HepG2 (cell line): ENCODE results near the gene WIF1. TPM values are rescaled to one million over a fixed set of nuclear protein-coding genes. Genes with fewer than 3 reads are reported as not detected.

Experiments
- ATAC-seq: fragments of 200-7000 bp; cut with Tn5 transposase; 3 replicates; pipeline ENCODE4 v1.9.1; 2020; ENCODE audit warnings: mild to moderate bottlenecking, moderate library complexity
- BruUV-seq: library from RNA; stranded (reverse); fragments of 400-500 nt; replicated peaks from 2 replicates; lab custom pipeline; 2021; lab: Mats Ljungman, UMichigan
- CTCF ChIA-PET: fragments of 300-600 bp; formaldehyde crosslinking; extraction: SDS; loops from one replicate; lab custom pipeline; 2021; ENCODE audit warnings: low total read pairs, inconsistent platforms, low intra/inter-chr PET ratio; lab: Yijun Ruan, JAX
- POLR2A ChIA-PET: fragments of 350-600 bp; sonication (Branson Sonifier 250); formaldehyde crosslinking; loops from one replicate; lab custom pipeline; 2020; ENCODE audit warnings: antibody characterized with exemption, inconsistent platforms; lab: Yijun Ruan, JAX
- DNase-seq: peaks from one replicate; pipeline ENCODE4 v3.0.0-alpha.2; 2015; ENCODE audit warnings: low spot score
- FAIRE-seq: peaks from 3 replicates; lab custom pipeline; 2011; peaks lifted over from hg19 to GRCh38; lab: Jason Lieb, UNC
- H2AFZ ChIP-seq: one replicate; pipeline ENCODE4 v1.6.1; 2011; ENCODE audit warnings: low read length, inconsistent platforms
- H3K27ac ChIP-seq: fragments of 300-600 bp; 3 replicates; pipeline ENCODE4 v1.8.0; 2011; ENCODE audit warnings: mixed run types, mild to moderate bottlenecking, mixed read lengths, low read length, inconsistent platforms; ENCODE audit not compliant: insufficient read depth; ENCODE audit errors: extremely low read length
- H3K27me3 ChIP-seq, 2 experiments: fragments of 200-600 bp in 1 of 2; 2 replicates in 1 of 2; 3 replicates in 1 of 2; pipeline versions ENCODE4 v1.6.0 to v1.8.0; 2011; ENCODE audit warnings: low read length in 2 of 2, mild to moderate bottlenecking in 2 of 2, moderate library complexity in 2 of 2, inconsistent platforms in 1 of 2; ENCODE audit not compliant: insufficient read depth in 2 of 2, control insufficient read depth in 1 of 2
- H3K36me3 ChIP-seq, 2 experiments: fragments of 200-600 bp in 1 of 2; replicated peaks in 1 of 2; 2 replicates in 1 of 2; 3 replicates in 1 of 2; pipeline versions ENCODE4 v1.5.1 to v1.8.0; 2011; ENCODE audit warnings: low read length in 2 of 2, inconsistent platforms in 1 of 2; ENCODE audit not compliant: insufficient read depth in 2 of 2, control insufficient read depth in 1 of 2
- H3K4me1 ChIP-seq: 2 replicates; pipeline ENCODE4 v1.5.1; 2012; ENCODE audit warnings: low read length, inconsistent platforms; ENCODE audit not compliant: insufficient read depth
- H3K4me2 ChIP-seq: 2 replicates; pipeline ENCODE4 v1.6.0; 2011; ENCODE audit warnings: low read depth, low read length, inconsistent platforms
- H3K4me3 ChIP-seq, 3 experiments: fragments of 200-600 bp in 1 of 3; sonication (generic), shearing (Covaris generic) in 1 of 3; replicated peaks in 1 of 3; 2 replicates each; pipeline ENCODE4 v1.5.1; 2011 to 2016; ENCODE audit warnings: low read length in 3 of 3, inconsistent platforms in 2 of 3, low read depth in 2 of 3, mild to moderate bottlenecking in 2 of 3, control low read depth in 1 of 3, mixed read lengths in 1 of 3; ENCODE audit not compliant: insufficient read depth in 1 of 3
- H3K79me2 ChIP-seq: one replicate; pipeline ENCODE4 v1.6.1; 2011; ENCODE audit warnings: low read length, inconsistent platforms; ENCODE audit not compliant: insufficient read depth
- H3K9ac ChIP-seq: 2 replicates; pipeline ENCODE4 v1.6.0; 2011; ENCODE audit warnings: mild to moderate bottlenecking, low read depth, low read length, inconsistent platforms; ENCODE audit not compliant: insufficient read depth
- H3K9me3 ChIP-seq: 2 replicates; pipeline ENCODE4 v1.5.1; 2012; ENCODE audit warnings: mild to moderate bottlenecking, low read length
- H4K20me1 ChIP-seq: 2 replicates; pipeline ENCODE4 v1.6.0; 2011; ENCODE audit warnings: inconsistent platforms, mild to moderate bottlenecking, low read length, moderate library complexity; ENCODE audit not compliant: insufficient read depth
- FLYWCH1 ChIP-seq: sonication (generic); formaldehyde crosslinking; IDR thresholded peaks from 2 replicates; pipeline ENCODE4 v1.8.1; 2023; ENCODE audit warnings: mild to moderate bottlenecking, missing genetic modification reagents
- MAFF ChIP-seq: IDR thresholded peaks from 2 replicates; pipeline ENCODE4 v1.6.1; 2011; ENCODE audit warnings: low read depth, low read length, improper control_type of control experiment
- MLX ChIP-seq: IDR thresholded peaks from 2 replicates; pipeline ENCODE4 v1.6.1; 2016
- SMARCE1 ChIP-seq: fragments of 450-650 bp; IDR thresholded peaks from 2 replicates; pipeline ENCODE4 v1.6.1; 2017; ENCODE audit warnings: borderline replicate concordance
- ZEB1 ChIP-seq: IDR thresholded peaks from 2 replicates; pipeline ENCODE4 v1.6.1; 2012; ENCODE audit warnings: mild to moderate bottlenecking, low read depth, inconsistent platforms; ENCODE audit not compliant: insufficient replicate concordance
- ZFP82 ChIP-seq: sonication (generic); formaldehyde crosslinking; IDR thresholded peaks from 2 replicates; pipeline ENCODE4 v1.5.1; 2020; ENCODE audit warnings: mild to moderate bottlenecking, missing genetic modification reagents, borderline replicate concordance
- ZNF558 ChIP-seq: sonication (generic); formaldehyde crosslinking; IDR thresholded peaks from 2 replicates; pipeline ENCODE4 v1.9.0; 2022; ENCODE audit warnings: mild to moderate bottlenecking, missing genetic modification reagents, borderline replicate concordance
- ZNF615 ChIP-seq: sonication (generic); formaldehyde crosslinking; IDR thresholded peaks from 2 replicates; pipeline ENCODE4 v1.5.0; 2020; ENCODE audit warnings: mild to moderate bottlenecking, missing genetic modification reagents, borderline replicate concordance
- ZNF644 ChIP-seq: IDR thresholded peaks from 2 replicates; pipeline ENCODE4 v1.6.1; 2016; ENCODE audit warnings: low read depth
- ZNF687 ChIP-seq: sonication (generic); formaldehyde crosslinking; IDR thresholded peaks from 2 replicates; pipeline ENCODE4 v1.5.1; 2020; ENCODE audit warnings: mild to moderate bottlenecking, missing genetic modification reagents, moderate library complexity
- ZNF691 ChIP-seq: sonication (generic); formaldehyde crosslinking; IDR thresholded peaks from 2 replicates; pipeline ENCODE4 v1.4.0; 2020; ENCODE audit warnings: missing genetic modification reagents, low read depth, mild to moderate bottlenecking, borderline replicate concordance
- ZNF737 ChIP-seq: sonication (generic); formaldehyde crosslinking; IDR thresholded peaks from 2 replicates; pipeline ENCODE4 v1.5.0; 2020; ENCODE audit warnings: missing genetic modification reagents, mild to moderate bottlenecking, borderline replicate concordance
- ZNF850 ChIP-seq: sonication (generic); formaldehyde crosslinking; conservative IDR thresholded peaks from 2 replicates; pipeline ENCODE4 v1.9.0; 2021; ENCODE audit warnings: mild to moderate bottlenecking, missing genetic modification reagents
- WGBS: methylation state at CpG from one replicate; pipeline ENCODE4 v1.1.6; 2017; ENCODE audit warnings: low lambda C conversion rate; 5-methylcytosine and 5-hydroxymethylcytosine counted together
- in situ Hi-C: cut with HindIII; loops from 2 replicates; pipeline ENCODE4 v1.10.0; 2017; ENCODE audit warnings: low pct_unique_long_range_greater_than_20kb; ENCODE audit not compliant: extremely low pct_ligation_motif_present
- intact Hi-C: fragments of 100-400 bp; cut with micrococcal nuclease; formaldehyde crosslinking; loops from one replicate; pipeline ENCODE4 v1.10.0; 2022; ENCODE audit not compliant: unreplicated experiment
- polyA plus RNA-seq, 8 experiments: library from polyadenylated mRNA; depleted of rRNA in 3 of 8; stranded (reverse) in 7 of 8; unstranded in 1 of 8; fragments of >200 nt; fragmentation: Illumina TruSeq in 4 of 8; extraction: Trizol in 4 of 8; gene quantifications; 2 replicates each; pipeline versions ENCODE4 v1.2.1 to v1.2.3, GENCODE V29; 2011 to 2016; ENCODE audit warnings: low read depth in 4 of 8, missing spikeins in 1 of 8, mixed read lengths in 1 of 8; ENCODE audit not compliant: insufficient read depth in 1 of 8
- total RNA-seq, 5 experiments: library from RNA; depleted of rRNA; stranded (reverse); fragments of >200 nt; fragmentation: Illumina TruSeq; extraction: Trizol; gene quantifications; 2 replicates each; pipeline ENCODE4 v1.2.3, GENCODE V29; 2016; ENCODE audit warnings: low read depth in 1 of 5

WIF1 gene
- total and polyA plus RNA-seq, 2 of the 13 experiments (the other 11 are each of a cell fraction or from before 2014, with no cell fraction given) = not detected

- Histone ChIP-seq H3K4me3 (no peak overlapping the region), H3K9ac (no peak overlapping the region), H3K36me3 (no peaks in the 10 kb centered on the region), H3K4me1 (no peaks in the 10 kb centered on the region), H3K9me3 (no peaks in the 10 kb centered on the region), H3K27me3 (peaks cover 0 to 6% of the 10 kb centered on the region in 2 experiments; a peak in 4 of 5 replicates), H3K27ac (no peak overlapping the region), H4K20me1 (no peaks in the 10 kb centered on the region), H2AFZ (no peak overlapping the region), H3K79me2 (no peaks in the 10 kb centered on the region), H3K4me2 (no peak overlapping the region)
- no peak for FAIRE-seq
- no TSS peak for BruUV-seq
- 46% methylated on average over 2 of the region's 2 CpGs for WGBS
- intact Hi-C loops = no loop called here
- ChIA-PET POLR2A (no interaction called here), CTCF (no interaction called here)
- TF ChIP-seq ZNF737 (CRISPR knock-in tag) (no peak), ZNF687 (CRISPR knock-in tag) (no peak)
- ATAC-seq = no peak
- DNase-seq = no peak
- in situ Hi-C loops = no loop called here
These were observed 26.3 kb upstream of the WIF1 start for GRCh38 chr12:65147312-65147905.

- no peak overlapping the region for H3K27ac ChIP-seq
- no peaks in the 10 kb centered on the region for H3K79me2 ChIP-seq
- FAIRE-seq (no peak), ATAC-seq (no peak), DNase-seq (no peak)
- WGBS = 0% methylated on average over 1 of the region's 1 CpG
- ChIA-PET POLR2A (no interaction called here), CTCF (no interaction called here)
- intact Hi-C loops = no loop called here
- H3K36me3 ChIP-seq = no peaks in the 10 kb centered on the region
- H2AFZ ChIP-seq = no peak overlapping the region
- no TSS peak for BruUV-seq
- H3K4me2 ChIP-seq = no peak overlapping the region
- no peaks in the 10 kb centered on the region; a peak in 1 of 5 replicates for H3K27me3 ChIP-seq
- no peaks in the 10 kb centered on the region for H3K9me3 ChIP-seq
- no peak overlapping the region for H3K9ac ChIP-seq
- H3K4me1 ChIP-seq = no peaks in the 10 kb centered on the region
- in situ Hi-C loops = no loop called here
- no peaks in the 10 kb centered on the region for H4K20me1 ChIP-seq
- no peak overlapping the region for H3K4me3 ChIP-seq
- TF ChIP-seq MLX (CRISPR knock-in tag) (no peak), ZFP82 (CRISPR knock-in tag) (no peak), ZEB1 (no peak), ZNF615 (CRISPR knock-in tag) (no peak), SMARCE1 (no peak), ZNF850 (no peak), FLYWCH1 (no peak), MAFF (no peak), ZNF691 (CRISPR knock-in tag) (no peak), ZNF558 (CRISPR knock-in tag) (no peak), ZNF644 (no peak)
These were observed 19.6 kb upstream of the WIF1 start for GRCh38 chr12:65140738-65141137.
